SU-DHL-6 (cell line): ENCODE measurements around the gene CTNND2.

Experiments used
- EZH2phosphoT487 ChIP-seq: fragments of 200-600 bp; sonication (generic), shearing (Covaris generic); conservative IDR thresholded peaks from 2 replicates; pipeline ENCODE4 v1.6.1; 2018; ENCODE audit warnings: mild to moderate bottlenecking, antibody characterized with exemption, low read length, moderate library complexity, mixed read lengths
- TF ChIP-seq, protein P1 (sequence below): fragments of 200-600 bp; sonication (generic); IDR thresholded peaks from one replicate; pipeline ENCODE4 v1.5.1; 2017; ENCODE audit warnings: antibody characterized with exemption, mild to moderate bottlenecking, low read length, moderate library complexity; ENCODE audit not compliant: insufficient read depth, poor library complexity, severe bottlenecking

DNA sequence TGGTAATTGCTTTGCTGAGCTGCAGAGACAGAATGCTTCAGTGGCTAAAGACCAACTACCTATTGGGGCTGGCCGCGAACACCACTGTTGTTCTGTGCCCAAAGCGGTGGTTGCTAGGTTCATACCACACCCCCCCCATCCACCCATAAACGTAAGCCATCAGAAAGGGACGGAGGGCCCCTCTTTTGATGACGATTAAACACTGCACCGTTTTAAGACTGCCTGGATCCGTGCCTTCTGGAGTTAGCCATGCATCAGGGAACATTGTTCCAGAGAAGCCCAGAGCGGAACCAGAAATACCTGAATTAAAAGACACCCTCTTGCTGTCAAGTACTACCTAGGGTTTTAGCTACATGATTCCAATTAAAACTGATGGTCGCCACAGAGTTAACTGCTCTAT lies 774.1 kb downstream of the CTNND2 start:
- TF ChIP-seq, protein P1, sequence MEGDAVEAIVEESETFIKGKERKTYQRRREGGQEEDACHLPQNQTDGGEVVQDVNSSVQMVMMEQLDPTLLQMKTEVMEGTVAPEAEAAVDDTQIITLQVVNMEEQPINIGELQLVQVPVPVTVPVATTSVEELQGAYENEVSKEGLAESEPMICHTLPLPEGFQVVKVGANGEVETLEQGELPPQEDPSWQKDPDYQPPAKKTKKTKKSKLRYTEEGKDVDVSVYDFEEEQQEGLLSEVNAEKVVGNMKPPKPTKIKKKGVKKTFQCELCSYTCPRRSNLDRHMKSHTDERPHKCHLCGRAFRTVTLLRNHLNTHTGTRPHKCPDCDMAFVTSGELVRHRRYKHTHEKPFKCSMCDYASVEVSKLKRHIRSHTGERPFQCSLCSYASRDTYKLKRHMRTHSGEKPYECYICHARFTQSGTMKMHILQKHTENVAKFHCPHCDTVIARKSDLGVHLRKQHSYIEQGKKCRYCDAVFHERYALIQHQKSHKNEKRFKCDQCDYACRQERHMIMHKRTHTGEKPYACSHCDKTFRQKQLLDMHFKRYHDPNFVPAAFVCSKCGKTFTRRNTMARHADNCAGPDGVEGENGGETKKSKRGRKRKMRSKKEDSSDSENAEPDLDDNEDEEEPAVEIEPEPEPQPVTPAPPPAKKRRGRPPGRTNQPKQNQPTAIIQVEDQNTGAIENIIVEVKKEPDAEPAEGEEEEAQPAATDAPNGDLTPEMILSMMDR, result no peak
- TF ChIP-seq EZH2phosphoT487, result no peak
